SJCRH30 (cell line): ENCODE measurements around the gene FGD6. TPM values are rescaled to one million over a fixed set of nuclear protein-coding genes. Genes with fewer than 3 reads are reported as not detected.

Experiments used
- DNase-seq, 2 experiments: peaks; one replicate each; pipeline ENCODE4 v3.0.0-alpha.2; 2015 to 2020
- H3K27ac ChIP-seq: fragments of 250-450 bp; sonication (Bioruptor Pico); 2 replicates; pipeline ENCODE4 v1.5.1; 2020; ENCODE audit warnings: mild to moderate bottlenecking, moderate library complexity
- H3K27me3 ChIP-seq: fragments of 250-450 bp; sonication (Bioruptor Pico); 2 replicates; pipeline ENCODE4 v1.5.1; 2020; ENCODE audit warnings: mild to moderate bottlenecking, moderate library complexity
- H3K36me3 ChIP-seq: fragments of 250-450 bp; sonication (Bioruptor Pico); 2 replicates; pipeline ENCODE4 v1.5.1; 2020; ENCODE audit warnings: mild to moderate bottlenecking, moderate library complexity
- H3K4me1 ChIP-seq: fragments of 250-450 bp; sonication (Bioruptor Pico); 2 replicates; pipeline ENCODE4 v1.5.1; 2020; ENCODE audit warnings: mild to moderate bottlenecking, moderate library complexity
- H3K4me3 ChIP-seq: fragments of 250-450 bp; sonication (Bioruptor Pico); 2 replicates; pipeline ENCODE4 v1.5.1; 2020; ENCODE audit warnings: mild to moderate bottlenecking, moderate library complexity
- H3K9me3 ChIP-seq: fragments of 250-450 bp; sonication (Bioruptor Pico); replicated peaks from 2 replicates; pipeline ENCODE4 v1.5.1; 2020; ENCODE audit warnings: mild to moderate bottlenecking, moderate library complexity
- total RNA-seq: library from RNA; depleted of rRNA; stranded (reverse); fragments of >200 nt; shearing (Covaris generic); gene quantifications from 2 replicates; pipeline ENCODE4 v1.2.3, GENCODE V29; 2014; rRNA removed

The FGD6 gene
- total RNA-seq, 1 experiment from 2014 or later, result 10.7 TPM

DNA sequence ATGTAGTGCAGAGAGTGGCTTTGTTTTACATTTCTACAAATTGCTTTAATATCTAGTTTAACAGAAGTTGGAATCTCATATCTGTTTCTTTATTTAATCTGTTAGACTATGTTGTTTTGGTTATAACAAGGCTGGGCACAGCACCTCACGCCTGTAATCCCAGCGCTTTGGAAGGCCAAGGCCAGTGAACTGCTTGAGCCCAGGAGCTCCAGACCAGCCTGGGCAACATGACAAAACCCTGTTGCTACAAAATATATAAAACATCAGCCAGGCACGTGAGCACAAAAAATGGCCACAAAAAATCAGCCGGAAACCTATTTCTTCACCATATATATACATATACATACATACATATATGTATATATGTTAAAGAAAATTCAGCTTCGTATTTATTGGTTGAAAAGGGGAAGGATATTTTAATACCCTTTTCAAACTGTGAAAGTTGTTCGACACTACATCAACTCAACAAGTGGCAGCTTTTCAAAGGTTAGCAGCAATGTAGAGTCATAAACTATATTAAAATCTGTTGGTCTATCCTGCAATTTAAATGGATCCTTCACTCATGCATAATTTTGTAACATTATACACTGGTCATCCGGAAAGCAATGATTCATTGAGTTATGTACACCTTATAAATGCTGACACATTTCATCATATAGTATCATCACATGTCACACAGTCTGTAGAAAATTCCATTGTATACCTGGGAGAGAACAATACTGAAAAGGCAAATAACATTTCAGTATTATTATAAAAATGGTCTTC is 151.0 kb downstream of the FGD6 start:
- Histone ChIP-seq H3K36me3 (peaks cover 35% of the 10 kb centered on the region), H3K4me3 (no peak overlapping the region), H3K27ac (no peak overlapping the region), H3K9me3 (no peaks in the 10 kb centered on the region), H3K4me1 (no peaks in the 10 kb centered on the region), H3K27me3 (no peaks in the 10 kb centered on the region)
- no peak for DNase-seq

DNA sequence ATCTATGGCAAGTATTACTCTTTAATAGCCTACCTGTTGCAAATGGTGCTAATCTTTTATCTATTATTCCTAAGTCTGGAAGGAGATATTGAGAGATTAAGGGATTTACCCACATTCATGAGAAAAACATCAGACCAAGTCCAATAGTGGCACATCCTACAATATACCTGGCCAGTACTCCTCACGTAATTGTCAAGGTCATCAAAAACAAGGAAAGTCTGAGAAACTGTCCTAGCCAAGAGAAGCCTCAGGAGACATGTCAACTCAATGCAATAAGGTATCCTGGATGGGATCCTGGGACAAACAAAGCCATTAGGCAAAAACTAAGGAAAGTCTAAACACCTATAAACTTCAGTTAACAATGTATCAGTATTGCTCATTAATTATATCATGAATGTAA is 156.3 kb downstream of the FGD6 start:
- no peak for DNase-seq
- H3K9me3 ChIP-seq, result no peaks in the 10 kb centered on the region
- H3K36me3 ChIP-seq, result peaks cover 64% of the 10 kb centered on the region
- H3K4me1 ChIP-seq, result no peaks in the 10 kb centered on the region
- H3K27ac ChIP-seq, result no peak overlapping the region
- H3K27me3 ChIP-seq, result no peaks in the 10 kb centered on the region
- H3K4me3 ChIP-seq, result no peak overlapping the region

DNA sequence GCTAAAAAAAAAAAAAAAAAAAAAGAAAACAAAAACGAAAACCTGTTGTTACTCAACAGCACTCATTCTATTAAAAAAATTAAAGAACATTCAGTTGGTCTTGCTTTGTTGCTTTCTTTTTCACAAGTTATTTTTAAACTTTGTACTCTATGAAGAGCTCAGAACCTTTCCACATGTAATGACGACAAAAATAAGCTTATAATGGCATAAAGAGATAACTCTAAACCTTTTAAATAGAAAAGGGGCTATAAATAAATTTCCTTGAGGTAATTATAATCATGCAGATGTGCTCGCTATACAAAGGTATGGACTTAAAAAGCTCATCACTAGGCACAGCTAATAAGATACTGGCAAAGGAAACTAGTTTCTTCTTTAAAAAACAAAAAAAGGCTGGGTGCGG is 157.3 kb downstream of the FGD6 start:
- Histone ChIP-seq H3K36me3 (peaks cover 64% of the 10 kb centered on the region), H3K9me3 (no peaks in the 10 kb centered on the region), H3K27me3 (no peaks in the 10 kb centered on the region), H3K4me3 (no peak overlapping the region), H3K27ac (no peak overlapping the region), H3K4me1 (peaks cover 4% of the 10 kb centered on the region)
- no peak for DNase-seq

DNA sequence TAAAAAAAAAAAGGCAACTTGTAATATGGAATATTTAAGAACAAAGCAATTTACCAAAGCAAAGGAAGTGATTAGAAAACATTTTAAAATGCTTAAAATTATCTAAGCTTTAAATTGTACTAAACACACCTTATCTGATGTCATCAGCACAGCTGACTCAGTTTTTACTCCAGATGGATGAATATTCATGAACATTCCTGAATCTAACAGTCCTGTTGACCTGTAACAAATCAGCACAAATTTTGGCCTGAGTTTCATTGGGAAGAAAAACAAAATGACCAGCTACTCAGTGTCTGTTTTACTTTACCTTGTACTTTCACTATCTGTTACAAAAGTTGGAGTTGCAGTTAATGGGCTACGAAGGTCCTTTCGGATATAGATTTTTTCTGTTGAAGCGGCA is 159.8 kb downstream of the FGD6 start:
- DNase-seq, result no peak
- H3K36me3 ChIP-seq, result peaks cover 53% of the 10 kb centered on the region
- no peaks in the 10 kb centered on the region for H3K9me3 ChIP-seq
- no peak overlapping the region for H3K4me3 ChIP-seq
- H3K27me3 ChIP-seq, result no peaks in the 10 kb centered on the region
- peaks cover 13% of the 10 kb centered on the region for H3K4me1 ChIP-seq
- no peak overlapping the region for H3K27ac ChIP-seq

DNA sequence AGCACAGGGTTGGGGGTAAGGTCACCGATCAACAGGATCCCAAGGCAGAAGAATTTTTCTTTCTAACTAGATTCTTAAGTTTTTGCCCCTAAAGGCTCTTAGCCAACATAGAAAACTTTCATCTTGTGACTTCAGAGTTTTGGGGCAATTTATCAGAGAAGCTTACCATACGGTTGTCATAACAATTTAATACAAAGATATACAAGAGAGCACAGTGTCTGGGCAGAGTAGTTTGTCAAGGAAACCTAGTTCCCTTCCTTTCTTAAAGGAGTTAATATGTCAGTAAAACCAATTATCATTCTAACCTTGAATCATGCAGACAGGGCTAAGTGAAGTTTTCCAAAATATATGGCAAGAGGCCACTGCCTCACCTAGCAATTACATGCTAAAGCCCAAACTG is 162.2 kb downstream of the FGD6 start:
- Histone ChIP-seq H3K36me3 (peaks cover 48% of the 10 kb centered on the region), H3K9me3 (no peaks in the 10 kb centered on the region)

DNA sequence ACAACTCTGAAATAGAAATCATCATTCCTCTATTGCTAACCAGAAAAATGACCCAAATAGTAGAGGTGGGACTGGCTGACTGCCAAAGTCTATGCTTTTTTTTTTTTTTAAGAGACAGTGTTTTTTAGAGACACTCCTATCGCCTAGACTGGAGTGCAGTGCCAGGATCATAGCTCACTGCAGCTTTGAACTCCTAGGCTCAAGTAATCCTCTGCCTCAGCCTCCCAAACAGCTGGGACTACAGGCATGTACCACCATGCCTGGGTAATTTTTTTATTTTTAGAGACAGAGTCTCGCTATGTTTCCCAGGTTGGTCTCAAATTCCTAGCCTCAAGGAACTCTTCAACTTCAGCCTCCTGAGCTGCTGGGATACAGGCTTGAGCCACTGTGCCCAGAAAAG is 163.1 kb downstream of the FGD6 start:
- peak; percentile 60 to 73 for DNase-seq
- Histone ChIP-seq H3K36me3 (peaks cover 41% of the 10 kb centered on the region), H3K4me3 (no peak overlapping the region), H3K9me3 (no peaks in the 10 kb centered on the region), H3K27me3 (no peaks in the 10 kb centered on the region), H3K27ac (no peak overlapping the region), H3K4me1 (peaks cover 13% of the 10 kb centered on the region)

More for the DNA sequence above, 162.2 kb downstream of the FGD6 start:
- Histone ChIP-seq H3K4me1 (peaks cover 13% of the 10 kb centered on the region), H3K4me3 (no peak overlapping the region), H3K27me3 (no peaks in the 10 kb centered on the region), H3K27ac (no peak overlapping the region)
- no peak for DNase-seq

DNA sequence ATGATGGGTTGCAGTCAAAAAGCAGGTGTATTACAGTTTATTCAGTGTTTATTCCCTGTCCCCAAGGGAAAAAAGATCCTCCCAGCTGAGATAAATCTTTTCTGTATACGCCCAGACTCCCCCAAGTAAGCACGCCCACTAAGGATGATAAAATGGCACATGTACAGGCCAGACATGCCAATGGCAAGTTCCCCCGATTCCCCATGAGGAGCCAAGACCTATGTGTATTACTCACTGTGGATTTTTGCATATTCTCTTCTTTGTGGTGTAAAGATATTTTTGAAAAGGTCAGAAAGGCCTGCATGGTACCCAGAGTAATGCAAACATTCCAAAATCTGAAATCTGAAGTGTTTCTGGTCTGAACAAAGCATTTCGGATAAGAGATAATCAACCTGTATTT is 166.0 kb downstream of the FGD6 start:
- H3K36me3 ChIP-seq, result peaks cover 36% of the 10 kb centered on the region
- no peak overlapping the region for H3K27ac ChIP-seq
- H3K4me1 ChIP-seq, result peaks cover 13% of the 10 kb centered on the region
- H3K4me3 ChIP-seq, result no peak overlapping the region
- H3K9me3 ChIP-seq, result no peaks in the 10 kb centered on the region
- H3K27me3 ChIP-seq, result no peaks in the 10 kb centered on the region
- DNase-seq, result no peak

DNA sequence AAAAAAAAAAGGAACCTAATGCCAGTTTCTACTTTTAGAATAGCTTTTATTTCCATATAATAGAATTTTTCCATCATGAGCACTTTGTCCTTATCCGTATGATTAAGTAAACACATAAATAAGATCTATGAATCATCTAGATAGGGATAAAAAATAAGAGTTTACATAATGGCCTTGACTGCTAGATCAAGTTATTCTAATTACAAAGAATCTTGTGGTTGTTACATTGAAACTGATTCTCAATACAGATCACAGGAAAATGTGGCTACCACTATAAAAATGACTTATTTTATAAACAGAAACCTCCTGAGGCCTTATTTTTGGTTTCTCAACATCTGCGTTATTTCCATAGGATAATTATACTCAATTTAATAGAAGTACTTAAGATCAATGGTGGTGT is 179.4 kb downstream of the FGD6 start:
- Histone ChIP-seq H3K27me3 (no peaks in the 10 kb centered on the region), H3K27ac (no peak overlapping the region), H3K9me3 (no peaks in the 10 kb centered on the region), H3K36me3 (peaks cover 7% of the 10 kb centered on the region), H3K4me1 (no peaks in the 10 kb centered on the region), H3K4me3 (no peak overlapping the region)
- DNase-seq, result no peak

DNA sequence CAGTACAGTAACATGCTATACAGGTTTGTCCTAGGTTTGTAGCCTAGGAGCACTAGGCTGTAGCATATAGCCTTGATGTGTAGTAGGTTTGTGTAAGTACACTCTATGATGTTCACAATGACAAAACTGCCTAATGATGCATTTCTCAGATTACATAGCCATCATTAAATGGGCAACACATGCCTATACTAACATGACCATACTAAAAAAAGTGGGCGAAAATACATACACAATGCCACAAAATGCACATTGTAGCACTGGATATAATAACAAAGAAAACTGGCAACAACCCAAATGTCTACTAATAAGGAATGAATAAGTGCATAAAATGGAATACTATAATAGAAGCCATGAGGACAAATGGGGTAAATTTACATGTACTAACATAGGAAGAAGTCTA is 182.5 kb downstream of the FGD6 start:
- Histone ChIP-seq H3K4me1 (no peaks in the 10 kb centered on the region), H3K9me3 (no peaks in the 10 kb centered on the region), H3K27me3 (no peaks in the 10 kb centered on the region), H3K4me3 (no peak overlapping the region), H3K36me3 (peaks cover 10% of the 10 kb centered on the region), H3K27ac (no peak overlapping the region)
- DNase-seq, result no peak

Other genes starting within 250 kb of the FGD6 start
- 116 and 123 TPM in 2 replicates for gene NDUFA12, start 213.8 kb downstream of the FGD6 start, total RNA-seq
- gene NR2C1, start 143.8 kb downstream of the FGD6 start, total RNA-seq, result 33.7 and 39.1 TPM in 2 replicates
- 41.8 and 50.5 TPM in 2 replicates for gene VEZT, start 340 bp upstream of the FGD6 start, total RNA-seq